Mesenchymal stem cell (in vitro differentiated cells and primary cell): ENCODE results near the gene ASH1L.

Experiments used
- DNase-seq: peaks from one replicate; pipeline ENCODE4 v3.0.0-alpha.2; 2013
- H2AFZ ChIP-seq: one replicate; pipeline ENCODE4 v1.6.1; 2013; ENCODE audit warnings: low read depth, mild to moderate bottlenecking, control low read depth, inconsistent platforms, low read length, moderate library complexity
- H2AK5ac ChIP-seq: 2 replicates; pipeline ENCODE4 v1.6.1; 2013; ENCODE audit warnings: low read length, moderate library complexity, mild to moderate bottlenecking, inconsistent platforms; ENCODE audit not compliant: severe bottlenecking
- H2BK120ac ChIP-seq: one replicate; pipeline ENCODE4 v1.6.1; 2013; ENCODE audit warnings: low read depth, mild to moderate bottlenecking, inconsistent platforms, low read length, moderate library complexity
- H2BK12ac ChIP-seq, 2 experiments: one replicate each; pipeline ENCODE4 v1.6.1; 2013; ENCODE audit warnings: inconsistent platforms in 2 of 2, low read length in 2 of 2, mild to moderate bottlenecking in 2 of 2, moderate library complexity in 2 of 2, control low read depth in 1 of 2
- H2BK15ac ChIP-seq: one replicate; pipeline ENCODE4 v1.6.1; 2013; ENCODE audit warnings: mild to moderate bottlenecking, low read depth, inconsistent platforms; ENCODE audit not compliant: poor library complexity, severe bottlenecking
- H2BK5ac ChIP-seq: 2 replicates; pipeline ENCODE4 v1.6.1; 2013; ENCODE audit warnings: low read depth, mild to moderate bottlenecking, low read length, control low read depth, inconsistent platforms; ENCODE audit not compliant: poor library complexity, severe bottlenecking
- H3K14ac ChIP-seq, 2 experiments: one replicate each; pipeline ENCODE4 v1.6.1; 2013; ENCODE audit warnings: inconsistent platforms in 2 of 2, low read length in 2 of 2, control low read depth in 1 of 2, mild to moderate bottlenecking in 1 of 2, moderate library complexity in 1 of 2
- H3K18ac ChIP-seq, 2 experiments: one replicate each; pipeline ENCODE4 v1.6.1; 2013; ENCODE audit warnings: inconsistent platforms in 2 of 2, low read length in 2 of 2, control low read depth in 1 of 2, low read depth in 1 of 2, mild to moderate bottlenecking in 1 of 2
- H3K23ac ChIP-seq, 2 experiments: one replicate each; pipeline ENCODE4 v1.6.1; 2013; ENCODE audit warnings: inconsistent platforms in 2 of 2, low read length in 2 of 2, mild to moderate bottlenecking in 2 of 2, moderate library complexity in 2 of 2, control low read depth in 1 of 2
- H3K27ac ChIP-seq: 2 replicates; pipeline ENCODE4 v1.5.1; 2013; ENCODE audit warnings: mild to moderate bottlenecking, moderate library complexity, low read length, control low read depth, inconsistent platforms; ENCODE audit not compliant: poor library complexity, severe bottlenecking
- H3K27me3 ChIP-seq, 2 experiments: 2 replicates each; pipeline versions ENCODE4 v1.6.1 to v1.7.0; 2013; ENCODE audit warnings: low read length in 2 of 2, mild to moderate bottlenecking in 2 of 2, moderate library complexity in 2 of 2, control low read depth in 1 of 2, inconsistent platforms in 1 of 2; ENCODE audit not compliant: control insufficient read depth in 1 of 2, insufficient read depth in 1 of 2
- H3K36me3 ChIP-seq, 2 experiments: 2 replicates each; pipeline versions ENCODE4 v1.6.1 to v1.7.0; 2013; ENCODE audit warnings: low read length in 2 of 2, control low read depth in 1 of 2, inconsistent platforms in 1 of 2, low read depth in 1 of 2, mild to moderate bottlenecking in 1 of 2; ENCODE audit not compliant: insufficient read depth in 2 of 2, control insufficient read depth in 1 of 2
- H3K4ac ChIP-seq, 2 experiments: one replicate each; pipeline ENCODE4 v1.6.1; 2013; ENCODE audit warnings: inconsistent platforms in 2 of 2, low read length in 2 of 2, mild to moderate bottlenecking in 2 of 2, moderate library complexity in 2 of 2, control low read depth in 1 of 2, low read depth in 1 of 2
- H3K4me1 ChIP-seq: 2 replicates; pipeline ENCODE4 v1.6.1; 2013; ENCODE audit warnings: low read depth, low read length, control low read depth; ENCODE audit not compliant: control insufficient read depth, insufficient read depth
- H3K4me2 ChIP-seq: 2 replicates; pipeline ENCODE4 v1.6.1; 2013; ENCODE audit warnings: low read length, mild to moderate bottlenecking, inconsistent platforms; ENCODE audit not compliant: poor library complexity, severe bottlenecking
- H3K4me3 ChIP-seq, 2 experiments: 2 replicates each; pipeline versions ENCODE4 v1.5.1 to v1.7.0; 2013; ENCODE audit warnings: low read length in 2 of 2, mild to moderate bottlenecking in 2 of 2, control low read depth in 1 of 2, low read depth in 1 of 2; ENCODE audit not compliant: insufficient read depth in 1 of 2
- H3K79me1 ChIP-seq: replicated peaks from 2 replicates; pipeline ENCODE4 v1.6.1; 2013; ENCODE audit warnings: mild to moderate bottlenecking, control low read depth, low read length, inconsistent platforms; ENCODE audit not compliant: poor library complexity, severe bottlenecking
- H3K9ac ChIP-seq: 2 replicates; pipeline ENCODE4 v1.7.0; 2013; ENCODE audit warnings: mild to moderate bottlenecking, low read length, moderate library complexity
- H3K9me3 ChIP-seq: 2 replicates; pipeline ENCODE4 v1.7.0; 2013; ENCODE audit warnings: mild to moderate bottlenecking, low read length; ENCODE audit not compliant: control insufficient read depth
- H4K8ac ChIP-seq: one replicate; pipeline ENCODE4 v1.6.1; 2013; ENCODE audit warnings: inconsistent platforms, mild to moderate bottlenecking, low read length, moderate library complexity
- H4K91ac ChIP-seq: one replicate; pipeline ENCODE4 v1.6.1; 2013; ENCODE audit warnings: mild to moderate bottlenecking, low read length, inconsistent platforms
- WGBS: methylation state at CpG from one replicate; pipeline ENCODE4 v1.1.7; 2013; ENCODE audit warnings: mixed read lengths; 5-methylcytosine and 5-hydroxymethylcytosine counted together

ASH1L gene

GRCh38 chr1:155383406-155383805 is 179.2 kb downstream of the ASH1L start:
- no peak overlapping the region for H2BK120ac ChIP-seq
- H2BK15ac ChIP-seq: no peak overlapping the region
- no peak overlapping the region for H3K4ac ChIP-seq
- H2AK5ac ChIP-seq: no peak overlapping the region
- no CpG with 5 or more reads among the region's 1 CpG for WGBS
- peaks cover 10% of the 10 kb centered on the region for H3K79me1 ChIP-seq
- H3K4me1 ChIP-seq: no peaks in the 10 kb centered on the region
- no peak for DNase-seq
- H2AFZ ChIP-seq: no peak overlapping the region
- H3K4me2 ChIP-seq: no peak overlapping the region
- peaks cover 15 to 30% of the 10 kb centered on the region in 2 experiments for H3K36me3 ChIP-seq
- H3K14ac ChIP-seq: no peak overlapping the region
- no peak overlapping the region for H4K8ac ChIP-seq
- H3K9me3 ChIP-seq: no peaks in the 10 kb centered on the region
- no peak overlapping the region for H2BK5ac ChIP-seq
- H3K18ac ChIP-seq: no peak overlapping the region
- no peak overlapping the region for H3K4me3 ChIP-seq
- no peak overlapping the region for H3K27ac ChIP-seq
- no peak overlapping the region for H3K9ac ChIP-seq
- no peak overlapping the region for H3K23ac ChIP-seq
- no peak overlapping the region for H4K91ac ChIP-seq
- no peaks in the 10 kb centered on the region for H3K27me3 ChIP-seq
- no peak overlapping the region for H2BK12ac ChIP-seq

GRCh38 chr1:155379631-155380090 is 182.9 kb downstream of the ASH1L start:
- Histone ChIP-seq H3K14ac (no peak overlapping the region), H3K36me3 (peaks cover 16 to 41% of the 10 kb centered on the region in 2 experiments), H3K4me2 (no peak overlapping the region), H3K4ac (no peak overlapping the region), H4K8ac (no peak overlapping the region), H2BK12ac (no peak overlapping the region), H2BK120ac (no peak overlapping the region), H3K18ac (no peak overlapping the region), H2AFZ (no peak overlapping the region), H2BK5ac (no peak overlapping the region), H3K4me1 (no peaks in the 10 kb centered on the region), H3K27me3 (no peaks in the 10 kb centered on the region), H3K79me1 (peaks cover 3% of the 10 kb centered on the region), H2AK5ac (no peak overlapping the region), H3K9me3 (no peaks in the 10 kb centered on the region), H3K23ac (no peak overlapping the region), H3K4me3 (peak overlapping the region in 1 of 2 experiments; percentile 39), H2BK15ac (no peak overlapping the region), H4K91ac (no peak overlapping the region), H3K9ac (peak overlapping the region; percentile 65), H3K27ac (no peak overlapping the region)
- DNase-seq: no peak

- H3K36me3 ChIP-seq: peaks cover 16 to 46% of the 10 kb centered on the region in 2 experiments
- H3K23ac ChIP-seq: no peak overlapping the region
- no peak overlapping the region for H2AK5ac ChIP-seq
- H3K27me3 ChIP-seq: no peaks in the 10 kb centered on the region
- no peak overlapping the region for H3K27ac ChIP-seq
- no peak overlapping the region for H2BK5ac ChIP-seq
- 90% methylated on average over 1 of the region's 3 CpGs for WGBS
- H3K9ac ChIP-seq: peak overlapping the region; percentile 65
- no peak for DNase-seq
- H4K8ac ChIP-seq: no peak overlapping the region
- no peak overlapping the region for H3K14ac ChIP-seq
- H2BK15ac ChIP-seq: no peak overlapping the region
- no peaks in the 10 kb centered on the region for H3K9me3 ChIP-seq
- no peak overlapping the region for H4K91ac ChIP-seq
- peak overlapping the region in 1 of 2 experiments; percentile 39 for H3K4me3 ChIP-seq
- H3K18ac ChIP-seq: no peak overlapping the region
- H3K4me1 ChIP-seq: no peaks in the 10 kb centered on the region
- H3K4ac ChIP-seq: no peak overlapping the region
- H3K79me1 ChIP-seq: peaks cover 2% of the 10 kb centered on the region
- H2BK120ac ChIP-seq: no peak overlapping the region
- no peak overlapping the region for H2BK12ac ChIP-seq
- no peak overlapping the region for H3K4me2 ChIP-seq
- H2AFZ ChIP-seq: no peak overlapping the region
Measured at GRCh38 chr1:155379180-155379579, 183.4 kb downstream of the ASH1L start.

DNA sequence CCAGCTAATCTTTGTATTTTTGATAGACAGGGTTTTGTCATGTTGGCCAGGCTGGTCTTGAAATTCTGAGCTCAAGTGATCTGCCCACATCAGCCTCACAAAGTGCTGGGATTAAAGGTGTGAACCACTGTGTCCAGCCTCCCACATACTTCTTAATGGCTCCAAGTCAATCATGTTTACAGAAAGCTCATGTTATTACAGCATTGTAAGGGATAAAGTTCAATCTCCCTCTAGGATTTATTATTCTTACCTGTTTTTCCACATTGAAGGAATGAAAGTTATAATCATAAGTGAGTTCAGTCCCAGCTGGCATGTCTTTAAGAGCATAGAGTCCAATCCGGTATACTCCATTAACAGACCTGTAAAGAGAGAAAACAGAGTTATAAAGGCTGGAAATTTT is 202.6 kb downstream of the ASH1L start:
- Histone ChIP-seq H3K36me3 (peaks cover 28 to 71% of the 10 kb centered on the region in 2 experiments), H2BK15ac (no peak overlapping the region), H3K4me2 (no peak overlapping the region), H2BK5ac (no peak overlapping the region), H3K4ac (no peak overlapping the region), H3K79me1 (peaks cover 7% of the 10 kb centered on the region), H3K4me3 (no peak overlapping the region), H2BK120ac (no peak overlapping the region), H3K27ac (no peak overlapping the region), H4K91ac (no peak overlapping the region), H3K9ac (no peak overlapping the region), H4K8ac (no peak overlapping the region), H2AFZ (no peak overlapping the region), H3K18ac (no peak overlapping the region), H2BK12ac (no peak overlapping the region), H3K4me1 (no peaks in the 10 kb centered on the region), H3K23ac (no peak overlapping the region), H2AK5ac (no peak overlapping the region), H3K14ac (no peak overlapping the region), H3K9me3 (no peaks in the 10 kb centered on the region), H3K27me3 (no peaks in the 10 kb centered on the region)
- no CpG with 5 or more reads among the region's 1 CpG for WGBS
- no peak for DNase-seq
